Lung (tissue), 12 donors: Measurements from ENCODE around the gene C9orf78. TPM values are rescaled to one million over a fixed set of nuclear protein-coding genes. Genes with fewer than 3 reads are reported as not detected.

Experiments used
- ATAC-seq: fragments of 200-7000 bp; cut with Tn5 transposase; one replicate; pipeline ENCODE4 v1.9.1; 2020; ENCODE audit warnings: moderate number of reproducible peaks; ENCODE audit not compliant: insufficient read depth, low FRiP score
- DNase-seq, 3 donors: peaks; one replicate each; pipeline ENCODE4 v3.0.0-alpha.2; 2013 to 2017
- H3K27ac ChIP-seq, 2 donors: one replicate each; pipeline ENCODE4 v1.5.1; 2013; ENCODE audit warnings: mild to moderate bottlenecking in 2 of 2, moderate library complexity in 2 of 2, control low read depth in 1 of 2, inconsistent platforms in 1 of 2, low read depth in 1 of 2, low read length in 1 of 2
- H3K27me3 ChIP-seq, 3 donors: one replicate each; pipeline ENCODE4 v1.5.1; 2013; ENCODE audit warnings: low read length in 2 of 3; ENCODE audit not compliant: control insufficient read depth in 3 of 3, insufficient read depth in 3 of 3
- H3K36me3 ChIP-seq, 4 donors: one replicate each; pipeline ENCODE4 v1.5.1; 2013; ENCODE audit warnings: low read length in 4 of 4, mild to moderate bottlenecking in 1 of 4, moderate library complexity in 1 of 4; ENCODE audit not compliant: control insufficient read depth in 4 of 4, insufficient read depth in 4 of 4
- H3K4me1 ChIP-seq, 5 donors: one replicate each; pipeline ENCODE4 v1.5.1; 2013; ENCODE audit warnings: low read length in 5 of 5, mild to moderate bottlenecking in 2 of 5, moderate library complexity in 1 of 5; ENCODE audit not compliant: control insufficient read depth in 5 of 5, insufficient read depth in 5 of 5
- H3K4me3 ChIP-seq: one replicate; pipeline ENCODE4 v1.5.1; 2013; ENCODE audit warnings: mild to moderate bottlenecking, control low read depth, moderate library complexity
- H3K9ac ChIP-seq, 2 donors: one replicate each; pipeline ENCODE4 v1.5.1; 2013; ENCODE audit warnings: low read length in 2 of 2, control low read depth in 1 of 2; ENCODE audit not compliant: insufficient read depth in 1 of 2
- H3K9me3 ChIP-seq, 4 donors: one replicate each; pipeline ENCODE4 v1.5.1; 2013; ENCODE audit warnings: low read length in 3 of 4, mild to moderate bottlenecking in 1 of 4, moderate library complexity in 1 of 4; ENCODE audit not compliant: control insufficient read depth in 4 of 4, insufficient read depth in 3 of 4
- WGBS, 2 donors: extraction: QIAGEN DNeasy Blood & Tissue Kit; methylation state at CpG; one replicate each; pipeline ENCODE4 v1.1.7; 2013; 5-methylcytosine and 5-hydroxymethylcytosine counted together
- polyA plus RNA-seq, 2 donors: library from polyadenylated mRNA; stranded (reverse); fragments of 200-250 nt; gene quantifications; one replicate each; pipeline ENCODE4 v1.2.1, GENCODE V29; 2013
- total RNA-seq, 2 donors: library from RNA; depleted of rRNA in 1 of 2; stranded (reverse); fragments of >200 nt in 1 of 2; gene quantifications; one replicate each; pipeline ENCODE4 v1.2.1, GENCODE V29; 2014 to 2021
- TF ChIP-seq, protein P1 (sequence below): IDR thresholded peaks from 2 replicates; pipeline ENCODE4 v1.5.1; 2012; ENCODE audit warnings: mild to moderate bottlenecking; ENCODE audit errors: control extremely low read depth, extremely low read depth
- donor health status: control.
- donor health status: control.
- donor health status: Bipolar disorder and iron deficiency.
- donor health status: healthy.
- donor health status: DM: yes; HTN: yes; CAD: no.

C9orf78 gene
- total and polyA plus RNA-seq, 4 donors = 28.3 to 57.9 (median 35.7) TPM

DNA sequence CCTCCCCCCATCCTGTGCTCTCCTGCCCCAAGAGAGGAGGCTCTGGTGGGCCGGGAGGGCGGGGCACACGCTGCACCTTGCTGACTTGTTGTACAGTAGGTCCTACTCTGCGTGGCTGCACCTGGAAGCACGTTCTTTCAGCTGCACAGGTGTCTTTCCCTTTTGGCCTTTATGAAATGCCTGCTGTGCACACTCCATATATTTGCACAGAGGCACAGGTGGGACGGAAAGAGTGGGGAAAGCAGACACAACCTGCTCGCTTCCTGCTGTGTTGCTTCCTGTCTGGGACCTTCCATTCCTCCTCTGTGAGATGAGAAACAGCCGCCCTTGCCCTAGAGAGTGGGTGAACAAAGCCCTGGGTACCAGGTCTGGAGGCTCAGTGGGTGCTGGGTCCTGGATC lies 5.0 kb upstream of the C9orf78 start:
- no peak overlapping the region for H3K4me3 ChIP-seq
- TF ChIP-seq, protein P1, sequence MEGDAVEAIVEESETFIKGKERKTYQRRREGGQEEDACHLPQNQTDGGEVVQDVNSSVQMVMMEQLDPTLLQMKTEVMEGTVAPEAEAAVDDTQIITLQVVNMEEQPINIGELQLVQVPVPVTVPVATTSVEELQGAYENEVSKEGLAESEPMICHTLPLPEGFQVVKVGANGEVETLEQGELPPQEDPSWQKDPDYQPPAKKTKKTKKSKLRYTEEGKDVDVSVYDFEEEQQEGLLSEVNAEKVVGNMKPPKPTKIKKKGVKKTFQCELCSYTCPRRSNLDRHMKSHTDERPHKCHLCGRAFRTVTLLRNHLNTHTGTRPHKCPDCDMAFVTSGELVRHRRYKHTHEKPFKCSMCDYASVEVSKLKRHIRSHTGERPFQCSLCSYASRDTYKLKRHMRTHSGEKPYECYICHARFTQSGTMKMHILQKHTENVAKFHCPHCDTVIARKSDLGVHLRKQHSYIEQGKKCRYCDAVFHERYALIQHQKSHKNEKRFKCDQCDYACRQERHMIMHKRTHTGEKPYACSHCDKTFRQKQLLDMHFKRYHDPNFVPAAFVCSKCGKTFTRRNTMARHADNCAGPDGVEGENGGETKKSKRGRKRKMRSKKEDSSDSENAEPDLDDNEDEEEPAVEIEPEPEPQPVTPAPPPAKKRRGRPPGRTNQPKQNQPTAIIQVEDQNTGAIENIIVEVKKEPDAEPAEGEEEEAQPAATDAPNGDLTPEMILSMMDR = no peak
- no peak overlapping the region for H3K27ac ChIP-seq
- ATAC-seq (no peak), DNase-seq (no peak)
- no peaks in the 10 kb centered on the region for H3K27me3 ChIP-seq
- H3K9ac ChIP-seq = no peak overlapping the region
- H3K4me1 ChIP-seq = peaks cover 0 to 9% (median 8%) of the 10 kb centered on the region in 5 donors
- H3K9me3 ChIP-seq = no peaks in the 10 kb centered on the region
- peaks cover 0 to 2% (median under 1%) of the 10 kb centered on the region in 4 donors for H3K36me3 ChIP-seq
- 79 to 83% methylated on average over 8 of the region's 8 CpGs for WGBS, 2 donors

DNA sequence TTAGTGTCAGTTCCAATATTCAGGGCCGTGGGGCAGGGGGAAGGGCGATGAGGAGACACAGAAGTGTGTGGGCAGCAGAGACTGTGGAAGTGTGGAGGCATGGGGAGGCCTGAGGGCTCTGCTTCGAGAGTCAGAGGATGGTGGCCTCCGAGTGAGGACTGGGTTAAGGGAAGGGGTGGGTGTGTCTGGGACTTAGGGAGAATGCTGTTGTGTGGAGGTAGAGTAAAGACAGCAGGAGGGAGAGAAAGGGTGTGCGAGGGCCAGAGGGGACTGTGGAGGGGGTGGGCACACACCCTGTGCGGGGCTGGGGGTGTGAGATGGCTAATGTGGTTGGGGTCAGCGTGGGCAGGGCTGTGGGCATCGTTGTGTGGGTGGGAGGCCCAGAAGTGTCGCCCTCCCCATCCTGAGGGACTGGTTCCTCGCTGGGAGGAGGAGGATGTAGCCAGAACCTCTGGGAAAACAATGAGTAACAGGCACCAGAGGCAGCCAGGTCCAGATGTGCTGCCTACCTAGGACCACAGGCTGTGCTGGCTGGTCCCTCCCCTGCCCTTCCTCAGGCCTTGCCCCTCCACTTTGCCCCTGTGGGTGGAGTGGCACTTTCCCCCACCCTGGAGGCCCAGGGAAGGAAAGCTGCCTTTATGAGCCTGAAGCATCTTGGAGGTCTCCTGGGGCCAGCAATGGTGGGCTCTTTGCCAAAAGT lies 4.4 kb upstream of the C9orf78 start:
- no peak overlapping the region for H3K27ac ChIP-seq
- ATAC-seq (no peak), DNase-seq (no peak)
- TF ChIP-seq, protein P1 = no peak
- WGBS, 2 donors = 77 to 79% methylated on average over 10 of the region's 10 CpGs
- H3K27me3 ChIP-seq = no peaks in the 10 kb centered on the region
- H3K9ac ChIP-seq = no peak overlapping the region
- H3K9me3 ChIP-seq = no peaks in the 10 kb centered on the region
- peaks cover 0 to 2% (median under 1%) of the 10 kb centered on the region in 4 donors for H3K36me3 ChIP-seq
- peaks cover 0 to 12% (median 8%) of the 10 kb centered on the region in 5 donors for H3K4me1 ChIP-seq
- no peak overlapping the region for H3K4me3 ChIP-seq

DNA sequence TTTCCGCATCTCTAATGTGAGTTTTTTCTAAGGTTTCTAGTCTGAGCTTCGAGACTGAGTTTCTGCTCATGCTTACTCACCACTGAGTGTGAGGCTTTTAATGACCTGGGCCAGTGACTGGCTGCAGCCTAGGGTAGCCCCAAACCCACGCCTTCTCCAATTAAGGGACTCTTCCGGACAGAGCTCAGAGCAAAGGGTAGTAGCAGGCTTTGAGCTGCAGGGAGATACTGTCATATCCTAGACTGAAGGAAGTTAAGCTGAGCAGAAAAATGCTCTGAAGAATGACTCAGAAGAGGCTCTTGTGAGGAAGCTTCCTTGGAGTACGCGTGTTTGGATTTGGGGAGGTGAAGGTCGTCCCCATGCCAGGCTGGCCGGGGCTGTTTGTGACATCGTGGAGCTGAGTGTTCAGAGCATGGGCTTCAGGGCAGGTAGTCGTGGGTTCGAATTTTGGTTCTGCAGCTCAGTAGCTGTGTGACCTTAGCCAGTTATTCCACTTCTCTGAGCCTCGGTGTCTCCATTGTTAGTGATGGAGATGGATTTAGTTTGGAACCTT lies 3.7 kb upstream of the C9orf78 start:
- WGBS, 2 donors = 88 to 89% methylated on average over 12 of the region's 12 CpGs
- DNase-seq = no peak
- Histone ChIP-seq H3K27me3 (no peaks in the 10 kb centered on the region), H3K36me3 (peaks cover 0 to 2% (median under 1%) of the 10 kb centered on the region in 4 donors), H3K27ac (no peak overlapping the region), H3K9ac (no peak overlapping the region), H3K4me3 (no peak overlapping the region), H3K9me3 (no peaks in the 10 kb centered on the region), H3K4me1 (peaks cover 0 to 19% (median 8%) of the 10 kb centered on the region in 5 donors)
- TF ChIP-seq, protein P1 = no peak
- no peak for ATAC-seq
